Left lobe of liver (tissue), 2 donors: ENCODE measurements around the gene DDAH2. TPM values are rescaled to one million over a fixed set of nuclear protein-coding genes. Genes with fewer than 3 reads are reported as not detected.
"Not testable (repeated sequence)": the region's sequence is repeated elsewhere in the genome, so short reads cannot be mapped to it uniquely, and the experiment has no call there.

ENCODE experiments used
- ATAC-seq: fragments of 200-7000 bp; cut with Tn5 transposase; one replicate; pipeline ENCODE4 v1.9.1; 2020; ENCODE audit warnings: mild to moderate bottlenecking, moderate library complexity
- DNase-seq: peaks from one replicate; pipeline ENCODE4 v3.0.0-alpha.2; 2020; ENCODE audit warnings: low spot score
- total RNA-seq: library from RNA; stranded (reverse); gene quantifications from one replicate; pipeline ENCODE4 v1.2.1, GENCODE V29; 2021
- donor health status: DM: no; HTN: no; CAD: no; lungs with moderate emphysema.
- donor health status: DM: no; HTN: yes; CAD: no.

DDAH2 gene
- total RNA-seq, 1 donor from 2014 or later = 22.2 TPM

DNA sequence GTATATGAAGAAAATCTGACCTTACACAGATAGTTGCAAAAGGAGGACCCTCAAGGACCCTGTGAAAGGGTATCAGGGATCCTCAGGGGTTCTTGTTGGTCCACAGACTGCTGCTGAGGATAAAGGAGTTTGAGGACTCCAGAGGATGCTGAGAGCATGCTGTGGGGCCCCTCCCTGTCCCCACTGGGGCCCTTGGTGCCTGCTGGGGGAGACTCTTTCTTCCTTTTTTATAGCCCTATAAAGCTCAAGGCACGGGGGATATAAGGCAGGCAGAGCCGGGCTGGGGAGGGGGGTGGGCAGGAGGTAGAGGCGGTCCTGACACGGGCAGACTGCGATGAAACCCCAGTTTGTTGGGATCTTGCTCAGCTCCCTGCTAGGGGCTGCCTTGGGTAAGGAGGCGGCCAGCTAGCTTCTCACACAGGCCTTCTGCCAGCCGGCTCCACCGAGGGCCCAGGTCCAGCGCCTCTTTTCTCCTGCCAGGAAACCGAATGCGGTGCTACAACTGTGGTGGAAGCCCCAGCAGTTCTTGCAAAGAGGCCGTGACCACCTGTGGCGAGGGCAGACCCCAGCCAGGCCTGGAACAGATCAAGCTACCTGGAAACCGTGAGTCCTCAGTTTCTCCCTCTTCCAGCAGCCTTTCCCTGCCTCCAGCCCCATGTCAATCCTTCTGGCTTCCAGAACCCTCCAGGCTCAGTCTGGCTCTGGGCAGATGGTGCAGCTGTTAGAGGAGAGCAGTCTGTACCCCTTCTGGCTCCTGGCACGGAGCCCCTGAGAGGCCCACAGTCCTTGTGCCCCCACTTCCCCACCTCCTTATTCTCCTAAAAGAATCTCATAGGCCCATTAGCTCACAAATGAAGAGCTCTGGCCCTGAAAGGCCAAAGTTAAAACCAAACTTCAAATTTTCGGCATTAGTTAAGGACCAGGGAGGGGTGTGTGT, 13.8 kb downstream of the DDAH2 start, which contains the start of gene LY6G6D:
LY6G6D (plus strand) TSS at position 327 of the 937 bp plus-strand sequence; CDS start at position 335, 8 bp downstream.
- DNase-seq (no peak), ATAC-seq (no peak)

DNA sequence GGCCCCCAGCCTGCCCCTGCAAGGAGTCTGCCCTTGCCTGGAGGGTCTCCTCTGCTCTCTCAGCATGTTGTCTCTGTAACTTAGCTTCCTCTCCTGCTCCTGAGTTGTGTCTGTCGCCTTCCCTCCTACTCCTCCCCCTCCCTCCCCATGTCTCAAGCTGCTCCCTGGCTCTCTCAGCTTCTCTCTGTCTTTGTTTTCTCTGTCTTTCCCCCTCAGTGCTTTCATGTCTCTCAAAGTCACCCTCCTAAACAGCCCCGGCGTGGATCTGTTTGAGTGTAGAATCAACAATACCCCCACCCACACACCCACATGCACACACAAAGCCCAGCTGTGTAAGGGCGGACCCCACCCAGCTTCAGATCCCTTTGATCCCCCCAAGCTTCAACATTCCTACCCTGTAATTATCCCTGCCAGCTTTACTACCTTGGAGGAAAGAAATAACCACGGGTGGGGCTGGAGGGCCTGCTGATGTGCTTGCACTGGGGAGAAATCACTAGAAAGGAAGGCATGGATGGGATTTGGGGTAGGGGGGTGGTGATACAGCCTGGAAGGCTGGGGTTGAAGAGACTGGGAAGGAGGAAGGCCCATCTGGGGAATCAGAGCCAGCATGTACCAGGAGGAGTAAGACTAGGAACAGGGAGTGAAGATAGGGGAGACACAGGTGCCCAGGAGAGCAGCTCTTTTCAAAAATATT, 15.0 kb downstream of the DDAH2 start:
- no peak for ATAC-seq
- DNase-seq = no peak

- no peak for DNase-seq
- no peak for ATAC-seq
Measured at GRCh38 chr6:31713465-31713864, 15.6 kb downstream of the DDAH2 start.

DNA sequence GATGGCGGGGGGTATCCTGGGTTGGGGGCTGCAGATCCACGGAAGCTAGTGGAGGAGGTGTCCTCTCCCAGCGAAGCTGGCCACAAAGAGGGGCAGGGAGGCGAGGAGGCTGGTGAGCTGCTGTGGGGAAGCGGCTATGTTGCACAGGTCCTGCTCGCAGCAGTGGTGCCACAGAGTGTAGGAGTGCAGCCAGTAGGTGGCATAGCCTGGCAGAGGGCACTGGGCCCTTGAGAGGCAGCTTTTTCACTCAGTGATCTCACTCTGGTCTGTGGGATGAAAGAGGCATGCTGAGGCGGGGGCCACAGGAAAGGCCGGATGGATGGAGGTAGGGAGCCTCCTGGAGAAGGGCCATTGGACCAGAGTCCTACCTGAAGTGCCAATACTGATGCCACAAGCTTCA, 16.8 kb downstream of the DDAH2 start:
- ATAC-seq = peak; percentile 80
- DNase-seq = no peak

DNA sequence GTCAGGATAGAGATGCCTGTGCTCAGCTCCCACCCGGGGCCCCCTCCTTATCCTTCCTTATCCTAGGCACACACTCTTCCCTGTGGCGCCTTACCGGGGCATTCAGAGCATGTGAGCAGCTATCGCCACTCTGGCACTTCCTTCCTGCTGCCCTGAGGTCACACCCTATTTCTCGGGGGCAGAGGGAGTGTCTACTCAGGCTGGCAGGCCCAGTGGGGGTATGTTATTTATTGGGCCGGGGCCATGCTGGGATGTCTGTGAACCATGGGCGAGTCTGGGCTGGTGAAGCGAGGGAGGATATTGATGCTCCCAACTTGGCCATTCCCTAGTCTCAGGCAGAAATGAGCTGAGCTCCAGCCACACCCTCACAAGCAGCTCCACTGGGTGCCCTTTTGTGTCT, 17.9 kb downstream of the DDAH2 start:
- DNase-seq = no peak
- ATAC-seq = no peak

DNA sequence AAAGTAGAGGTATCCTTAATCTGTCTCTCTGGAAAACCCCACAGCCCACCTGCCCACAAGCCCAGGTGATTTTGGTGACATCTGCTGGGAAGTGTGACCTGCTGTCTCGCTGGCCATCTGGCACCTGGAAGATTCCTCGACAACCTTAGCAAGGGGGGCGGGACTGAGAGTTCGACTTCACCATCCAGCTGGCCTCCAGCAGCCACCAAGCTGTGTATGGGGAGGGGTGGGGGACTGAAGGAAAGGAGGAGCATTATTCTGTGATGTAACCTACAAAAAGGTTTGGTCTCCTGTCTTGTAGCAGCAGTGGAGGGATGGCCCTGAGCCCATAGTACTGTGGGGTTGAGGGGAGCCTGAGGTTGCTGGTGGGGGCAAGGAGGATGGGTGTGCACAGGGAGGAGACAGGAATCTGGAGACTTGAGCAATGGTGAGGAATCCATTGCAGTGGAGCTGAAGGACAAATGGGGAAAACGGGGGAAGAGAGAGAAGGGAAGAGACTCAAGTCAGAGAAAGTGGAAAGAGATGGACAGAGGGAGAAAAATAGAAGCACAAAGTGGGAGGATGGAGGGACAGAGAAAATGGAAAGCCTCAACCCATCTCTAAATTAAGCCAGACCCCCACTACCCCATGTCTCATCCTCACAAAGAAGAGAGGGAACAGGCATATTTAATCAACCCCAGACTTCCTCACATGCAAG, 18.4 kb downstream of the DDAH2 start:
- DNase-seq = no peak
- no peak for ATAC-seq

- not testable (repeated sequence) for ATAC-seq
Measured at GRCh38 chr6:31709157-31709556, 19.9 kb downstream of the DDAH2 start.

DNA sequence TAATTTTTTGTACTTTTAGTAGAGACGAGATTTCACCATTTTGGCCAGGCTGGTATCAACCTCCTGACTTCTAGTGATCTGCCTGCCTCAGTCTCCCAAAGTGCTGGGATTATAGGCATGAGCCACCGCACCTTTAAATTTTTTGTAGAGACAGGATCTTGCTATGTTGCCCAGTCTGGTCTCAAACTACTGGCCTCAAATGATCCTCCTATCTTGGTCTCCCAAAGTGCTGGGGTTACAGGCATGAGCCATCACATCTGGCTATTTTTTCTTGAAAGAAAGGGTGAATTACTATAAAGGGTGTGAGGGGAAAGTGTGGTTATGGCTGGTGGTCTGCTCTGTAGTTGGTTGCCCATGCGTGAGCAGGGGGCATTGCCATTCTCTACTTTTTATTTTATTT, 20.9 kb downstream of the DDAH2 start:
- no peak for ATAC-seq
- DNase-seq = no peak

More at GRCh38 chr6:31709157-31709556, 19.9 kb downstream of the DDAH2 start:
- DNase-seq = not testable (repeated sequence)

- DNase-seq = no peak
- no peak for ATAC-seq
Measured at GRCh38 chr6:31707701-31708100, 21.4 kb downstream of the DDAH2 start.

- no peak for DNase-seq
- no peak for ATAC-seq
Measured at GRCh38 chr6:31706599-31706998, 22.5 kb downstream of the DDAH2 start, which contains the start of gene LY6G6F. Gene LY6G6F, plus strand, starts transcription at chr6:31706866. Its CDS starts 41 bp downstream, at chr6:31706907.

DNA sequence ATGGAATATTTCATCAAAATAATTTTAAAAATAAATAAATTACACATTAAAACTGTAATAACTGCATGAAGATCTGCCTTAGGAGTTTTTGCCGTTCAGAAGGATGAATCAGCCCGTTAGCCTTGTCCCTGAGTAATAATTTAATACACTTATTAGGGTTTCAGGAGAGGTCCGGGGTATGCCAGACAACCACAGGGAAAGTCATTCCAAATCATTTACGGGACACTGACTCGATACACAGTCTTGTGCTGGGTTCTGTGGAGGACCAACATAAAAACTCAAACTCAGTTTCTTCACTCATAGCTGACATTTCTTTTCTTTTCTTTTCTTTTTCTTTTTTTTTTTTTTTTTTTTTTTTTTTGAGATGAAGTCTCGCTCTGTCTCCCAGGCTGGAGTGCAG, 23.2 kb downstream of the DDAH2 start:
- no peak for DNase-seq
- ATAC-seq = no peak

DNA sequence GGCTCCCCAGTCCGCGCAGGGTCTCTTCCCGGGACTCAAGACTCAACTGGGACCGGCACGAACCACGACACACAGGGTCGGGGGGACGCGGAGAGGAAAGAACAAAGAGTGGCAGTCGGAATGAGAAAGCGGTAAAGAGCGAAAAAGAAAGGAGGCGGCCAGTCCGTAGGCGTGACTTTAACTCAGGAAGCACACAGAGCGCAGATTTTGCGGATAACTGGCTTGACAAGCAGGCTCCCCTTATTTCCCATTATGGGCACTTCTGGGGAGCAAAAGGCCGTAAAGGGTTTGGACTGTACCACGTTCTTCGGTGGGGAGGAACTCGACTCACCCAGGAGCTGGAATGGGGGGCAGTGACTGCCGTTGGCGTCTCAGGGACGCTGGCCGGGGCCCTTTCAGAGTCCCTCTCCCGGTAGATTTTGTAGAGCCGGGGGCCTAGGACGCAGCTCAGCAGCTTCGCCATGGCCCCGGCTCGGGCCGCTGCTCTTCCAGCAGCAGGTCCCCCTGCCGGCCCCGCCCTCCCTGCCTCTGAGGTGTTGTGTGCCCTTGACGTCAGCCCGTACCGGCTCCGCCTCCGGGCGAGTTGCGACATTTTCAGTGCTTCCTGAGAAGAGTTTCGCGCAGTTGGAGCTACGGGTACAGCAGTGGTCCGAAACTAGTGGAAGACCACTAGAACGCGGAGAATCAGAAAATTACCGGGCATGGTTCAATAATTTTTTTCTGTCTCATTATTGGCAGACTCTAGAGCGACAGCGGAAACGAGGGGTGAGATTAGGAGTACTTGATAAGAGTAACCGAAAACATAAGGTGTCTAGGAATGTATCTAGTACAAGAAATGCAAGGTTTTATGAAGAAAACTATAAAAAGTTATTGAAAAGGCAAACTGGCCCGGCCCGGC, 26.0 kb downstream of the DDAH2 start, which contains the start of gene ABHD16A:
ABHD16A (minus strand) TSS at position 506 of the 898 bp plus-strand sequence; CDS start at position 463, 43 bp downstream.
- ATAC-seq (peak; percentile 95), DNase-seq (peak; percentile 99)

- peak; percentile 7 for ATAC-seq
- no peak for DNase-seq
Measured at GRCh38 chr6:31702405-31702818, 26.7 kb downstream of the DDAH2 start.

GRCh38 chr6:31701666-31702404, 27.3 kb downstream of the DDAH2 start:
- peak; percentile 37 for ATAC-seq
- DNase-seq = peak; percentile 66

DNA sequence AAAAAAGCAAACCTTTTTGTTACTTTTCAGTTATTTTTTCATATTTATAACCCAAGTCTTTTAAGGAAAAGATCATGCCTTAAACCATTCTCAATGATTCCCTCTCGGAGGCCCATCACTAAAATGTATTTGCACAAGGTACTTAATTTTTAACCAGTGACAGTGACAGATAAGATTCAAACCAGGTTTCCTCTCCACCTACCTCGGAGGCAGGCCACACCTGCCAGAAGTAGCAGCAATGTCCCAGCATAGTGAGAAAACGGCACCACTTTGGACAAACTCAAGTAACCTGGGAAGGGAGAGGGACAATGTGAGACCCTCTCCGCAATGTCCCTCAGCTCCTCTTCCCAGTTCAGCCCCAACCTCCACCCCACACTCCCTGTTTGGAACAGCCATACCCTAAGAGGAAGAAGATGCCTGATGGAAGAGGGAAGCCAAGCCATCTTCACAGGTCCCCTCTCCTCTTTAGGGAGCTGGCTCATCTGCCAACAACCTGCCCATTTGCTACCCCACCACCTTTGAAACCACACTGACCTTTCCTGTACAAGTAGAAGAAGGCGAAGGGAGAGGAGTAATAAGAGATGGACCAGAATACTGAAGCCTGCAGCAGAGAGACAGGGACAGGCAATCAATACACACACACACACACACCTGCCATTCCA, 28.2 kb downstream of the DDAH2 start:
- ATAC-seq = no peak
- no peak for DNase-seq

- ATAC-seq (no peak), DNase-seq (no peak)
Measured at GRCh38 chr6:31697555-31697954, 31.5 kb downstream of the DDAH2 start.

DNA sequence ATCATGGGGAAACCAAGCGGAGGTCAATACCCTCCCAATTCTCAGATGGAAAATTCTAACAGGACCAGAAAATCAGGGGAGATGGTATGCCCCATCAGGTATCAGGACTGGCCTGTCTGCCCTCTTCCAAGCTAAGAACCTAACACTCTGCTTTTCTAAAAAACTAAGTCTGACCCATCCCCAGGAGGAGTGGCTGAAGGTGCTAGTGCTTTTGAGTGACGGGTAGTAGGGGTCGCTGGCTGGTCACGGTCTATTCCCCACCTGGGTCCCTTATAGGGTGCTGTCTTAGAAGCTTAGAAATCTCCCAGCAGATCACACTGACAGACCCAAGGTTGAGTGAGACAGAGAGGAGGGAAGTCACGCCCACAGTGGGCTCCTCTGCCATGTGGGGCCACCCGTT, 35.6 kb downstream of the DDAH2 start:
- ATAC-seq = no peak
- DNase-seq = no peak

DNA sequence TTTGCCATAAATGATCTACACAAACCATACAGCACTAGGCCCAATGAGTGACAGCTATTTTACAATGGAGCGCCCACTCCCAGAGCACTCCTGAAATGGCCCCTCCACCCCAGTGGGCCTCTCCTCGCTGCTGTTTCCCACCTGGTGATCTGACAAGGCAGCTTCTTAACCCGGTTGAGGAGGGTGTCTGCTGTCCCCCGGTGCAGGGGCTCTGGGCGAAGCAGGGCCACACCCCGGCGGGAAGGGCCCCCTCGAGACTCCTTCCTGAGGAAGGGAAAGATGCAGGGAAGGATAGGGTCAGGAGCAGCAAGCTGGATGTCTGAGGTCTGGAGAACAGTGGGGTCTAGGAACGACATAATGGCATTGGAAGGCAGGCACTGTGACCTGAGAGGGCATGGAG, 36.2 kb downstream of the DDAH2 start:
- DNase-seq = no peak
- ATAC-seq = no peak

DNA sequence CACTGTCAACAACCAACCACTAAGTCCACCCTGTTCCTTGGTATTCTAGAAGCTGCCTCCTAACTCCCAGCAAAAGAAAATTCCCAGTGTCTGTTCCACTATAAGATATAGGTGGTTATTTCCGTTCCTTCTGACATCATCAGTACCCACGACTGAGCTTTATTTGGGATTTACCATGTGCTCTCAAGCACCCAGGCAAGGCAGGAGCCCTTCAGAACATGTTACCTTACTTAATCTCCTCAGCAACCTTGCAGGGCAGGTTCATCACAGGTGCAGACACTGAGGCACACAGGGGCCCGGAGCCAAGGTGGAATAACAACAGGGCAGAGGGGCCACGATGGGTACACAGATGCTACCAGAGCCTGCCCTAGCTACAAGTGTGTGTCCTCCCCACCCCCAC, 36.7 kb downstream of the DDAH2 start:
- ATAC-seq = no peak
- DNase-seq = no peak
